ENCODE measurements around the gene B9D2. TPM values are rescaled to one million over a fixed set of nuclear protein-coding genes. Genes with fewer than 3 reads are reported as not detected.

The B9D2 gene
- total RNA-seq, 1 experiment from 2014 or later = 7.3 TPM

GRCh38 chr19:41304706-41305483 is 59.1 kb downstream of the B9D2 start:
- peaks cover 41 to 71% of the 10 kb centered on the region in 2 experiments for H3K36me3 ChIP-seq (ENCODE audit: control insufficient read depth in 1 of 2, insufficient read depth in 2 of 2, low read length in 2 of 2)
- H3K9ac ChIP-seq (ENCODE audit: low read length) = no peak overlapping the region
- no TSS peak for BruUV-seq (replicated peaks)
- H3K9me2 ChIP-seq (ENCODE audit: insufficient read depth) = no peaks in the 10 kb centered on the region
- peaks cover 3 to 16% of the 10 kb centered on the region in 2 experiments; a peak in 3 of 4 replicates for H3K4me1 ChIP-seq (ENCODE audit: control insufficient read depth in 1 of 2, insufficient read depth in 2 of 2, low read length in 2 of 2)
- ATAC-seq (no peak), DNase-seq (ENCODE audit: low read depth, low spot score) (no peak)
- peaks cover 7% of the 10 kb centered on the region; the same call in 1 of the 2 replicates for H3K79me2 ChIP-seq (ENCODE audit: insufficient read depth, low read length)
- ChIA-PET CTCF (interaction anchor here (1.0 kb wide), 1 partner anchor 258 kb away, joined by 3 read pairs; no protein-coding TSS in a partner anchor), POLR2A (no interaction called here), RAD21 (ENCODE audit: low non-redundant PET in 1 of 2, low total read pairs in 2 of 2, uncharacterized antibody in 2 of 2, unreplicated experiment in 2 of 2) (no interaction called here)
- intact Hi-C loops (cut with micrococcal nuclease) = no loop called here
- no peak overlapping the region for H2AFZ ChIP-seq (ENCODE audit: low read depth, low read length, poor library complexity, severe bottlenecking)
- H3K9me3 ChIP-seq (ENCODE audit: control insufficient read depth in 1 of 2, insufficient read depth in 1 of 2, low read depth in 1 of 2, low read length in 2 of 2) = no peaks in the 10 kb centered on the region
- no peak overlapping the region for H3K4me3 ChIP-seq (replicated peaks in 1 of 2; ENCODE audit: low read depth in 1 of 2, low read length in 2 of 2)
- no peak overlapping the region for H3K27ac ChIP-seq (ENCODE audit: low read depth, low read length)
- H4K20me1 ChIP-seq (ENCODE audit: insufficient read depth) = peaks cover 4% of the 10 kb centered on the region; the same call in 1 of the 2 replicates
- H3K4me2 ChIP-seq (ENCODE audit: low read length) = no peak overlapping the region
- TF ChIP-seq ZFX (IDR thresholded peaks at IDR 0.05) (no peak), CTCF (IDR thresholded peaks at IDR 0.05 in 2 of 3, conservative IDR thresholded peaks at IDR 0.05 in 1 of 3; ENCODE audit: borderline replicate concordance in 1 of 3, insufficient read depth in 1 of 3, low read depth in 2 of 3, low read length in 2 of 3) (no peak), REST (IDR thresholded peaks at IDR 0.05; ENCODE audit: low read depth) (no peak), EGR1 (IDR thresholded peaks at IDR 0.05; ENCODE audit: low read depth) (no peak), ATF3 (IDR thresholded peaks at IDR 0.05) (no peak), SRF (IDR thresholded peaks at IDR 0.05; ENCODE audit: low read depth) (no peak), MAX (IDR thresholded peaks at IDR 0.05) (no peak), ELF1 (IDR thresholded peaks at IDR 0.05; ENCODE audit: borderline replicate concordance, low read depth) (no peak)
- no peaks in the 10 kb centered on the region for H3K27me3 ChIP-seq (ENCODE audit: insufficient read depth, low read length)

Other genes starting within 250 kb of the B9D2 start
- gene CYP2F1, start 249.7 kb downstream of the B9D2 start, total RNA-seq (2021; ENCODE audit: unreplicated experiment) = not detected
- gene CYP2S1, start 170.9 kb downstream of the B9D2 start, total RNA-seq (2021; ENCODE audit: unreplicated experiment) = 17.6 TPM
- gene AXL, start 144.9 kb downstream of the B9D2 start, total RNA-seq (2021; ENCODE audit: unreplicated experiment) = 47.4 TPM
- gene HNRNPUL1, start 99.8 kb downstream of the B9D2 start, total RNA-seq (2021; ENCODE audit: unreplicated experiment) = 201 TPM
- 23.0 TPM for gene CCDC97, start 54.0 kb downstream of the B9D2 start, total RNA-seq (2021; ENCODE audit: unreplicated experiment)
- 54.6 TPM for gene TGFB1, start 10.2 kb downstream of the B9D2 start, total RNA-seq (2021; ENCODE audit: unreplicated experiment)
- 4.4 TPM for gene TMEM91, start 12.4 kb upstream of the B9D2 start, total RNA-seq (2021; ENCODE audit: unreplicated experiment)
- gene EXOSC5, start 33.2 kb upstream of the B9D2 start, total RNA-seq (2021; ENCODE audit: unreplicated experiment) = 57.5 TPM
- gene BCKDHA, start 33.7 kb upstream of the B9D2 start, total RNA-seq (2021; ENCODE audit: unreplicated experiment) = 17.7 TPM
- not detected for gene B3GNT8, start 63.2 kb upstream of the B9D2 start, total RNA-seq (2021; ENCODE audit: unreplicated experiment)
- 65.6 TPM for gene DMAC2, start 75.8 kb upstream of the B9D2 start, total RNA-seq (2021; ENCODE audit: unreplicated experiment)
- gene ERICH4, start 79.0 kb upstream of the B9D2 start, total RNA-seq (2021; ENCODE audit: unreplicated experiment) = not detected
- 0.25 TPM for gene CEACAM21, start 212.0 kb upstream of the B9D2 start, total RNA-seq (2021; ENCODE audit: unreplicated experiment)